ENCODE data around the gene ZNF580. TPM values are rescaled to one million over a fixed set of nuclear protein-coding genes. Genes with fewer than 3 reads are reported as not detected.

ZNF580 gene
- total and polyA plus RNA-seq, 2 experiments from 2014 or later = 10.1 to 53.8 TPM

DNA sequence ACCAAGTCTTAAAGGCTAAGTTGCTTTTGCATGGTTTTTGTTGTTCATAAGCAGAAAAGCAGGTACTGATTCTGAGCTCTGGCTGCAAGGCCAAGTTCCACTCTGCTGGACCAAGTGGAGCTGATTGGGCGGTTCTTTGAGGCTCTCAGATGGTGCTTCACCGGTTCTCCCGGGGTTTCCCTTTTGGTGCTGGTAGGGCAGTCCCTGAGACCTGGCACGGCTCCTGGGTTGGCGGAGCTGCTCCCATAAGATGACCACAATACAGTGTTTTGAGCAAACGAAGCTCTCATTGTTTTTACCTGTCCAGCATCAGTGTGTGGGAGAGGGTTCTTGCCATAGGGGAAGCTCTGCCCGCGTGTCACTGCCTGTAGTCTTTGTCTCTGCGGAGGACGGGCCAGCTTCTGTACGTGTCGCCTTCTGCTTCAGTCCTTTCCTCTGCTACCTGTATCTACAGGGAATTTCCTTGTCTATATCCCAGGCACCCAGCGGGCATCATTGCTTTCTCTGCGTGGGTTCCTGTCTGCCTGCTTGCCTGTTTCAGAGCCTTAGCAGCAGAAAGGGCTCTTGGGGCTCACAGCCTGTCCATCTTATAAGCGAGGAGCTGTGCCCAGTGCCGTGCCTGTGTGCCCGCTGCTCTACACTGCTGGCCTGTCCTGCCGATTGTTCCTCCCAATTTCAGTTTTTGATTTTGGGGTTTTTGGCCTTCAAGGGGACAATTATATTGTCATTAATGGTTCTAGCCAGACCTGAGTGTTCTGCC lies 16.4 kb downstream of the ZNF580 start:
- Histone ChIP-seq H3K79me2 (peaks cover 71% of the 10 kb centered on the region), H3K9me2 (replicated peaks; ENCODE audit: insufficient read depth) (no peaks in the 10 kb centered on the region), H3K27me3 (no peaks in the 10 kb centered on the region), H3K36me3 (replicated peaks; ENCODE audit: insufficient read depth, low read depth) (no peaks in the 10 kb centered on the region), H4K20me1 (ENCODE audit: insufficient read depth, poor library complexity, severe bottlenecking) (peaks cover 62% of the 10 kb centered on the region), H3K27ac (no peak overlapping the region), H3K4me3 (peak overlapping the region; percentile 54), H3K9me3 (ENCODE audit: low read depth) (no peaks in the 10 kb centered on the region), H2AFZ (no peak overlapping the region), H3K4me1 (ENCODE audit: insufficient read depth) (peaks cover 25% of the 10 kb centered on the region), H3K4me2 (peak overlapping the region; percentile 94)
- no peak for DNase-seq (ENCODE audit: low spot score)
- 76% methylated on average over 18 of the region's 18 CpGs for WGBS (ENCODE audit: low lambda C conversion rate, missing lambda C conversion rate)
- no peak for TF ChIP-seq EZH2 (IDR thresholded peaks at IDR 0.05; ENCODE audit: borderline replicate concordance)
- no peak for TF ChIP-seq CTCF (IDR thresholded peaks at IDR 0.05; ENCODE audit: poor library complexity)
- TF ChIP-seq EZH2phosphoT487 (IDR thresholded peaks at IDR 0.05; ENCODE audit: low read depth, severe bottlenecking, unreplicated experiment) = no peak

GRCh38 chr19:55658846-55659459 lies 18.2 kb downstream of the ZNF580 start:
- TF ChIP-seq CTCF (IDR thresholded peaks at IDR 0.05; ENCODE audit: poor library complexity) (no peak), EZH2phosphoT487 (IDR thresholded peaks at IDR 0.05; ENCODE audit: low read depth, severe bottlenecking, unreplicated experiment) (no peak), EZH2 (IDR thresholded peaks at IDR 0.05; ENCODE audit: borderline replicate concordance) (no peak)
- no peak overlapping the region for H2AFZ ChIP-seq
- H3K36me3 ChIP-seq (replicated peaks; ENCODE audit: insufficient read depth, low read depth) = peaks cover 5% of the 10 kb centered on the region
- H3K27ac ChIP-seq = no peak overlapping the region
- H3K4me1 ChIP-seq (ENCODE audit: insufficient read depth) = peaks cover 25% of the 10 kb centered on the region
- 94% methylated on average over 32 of the region's 37 CpGs for WGBS (ENCODE audit: low lambda C conversion rate, missing lambda C conversion rate)
- no peaks in the 10 kb centered on the region for H3K9me2 ChIP-seq (replicated peaks; ENCODE audit: insufficient read depth)
- no peaks in the 10 kb centered on the region for H3K27me3 ChIP-seq
- no peaks in the 10 kb centered on the region for H3K9me3 ChIP-seq (ENCODE audit: low read depth)
- no peak overlapping the region for H3K4me3 ChIP-seq
- H4K20me1 ChIP-seq (ENCODE audit: insufficient read depth, poor library complexity, severe bottlenecking) = peaks cover 76% of the 10 kb centered on the region
- H3K4me2 ChIP-seq = no peak overlapping the region
- no peak for DNase-seq (ENCODE audit: low spot score)
- peaks cover 88% of the 10 kb centered on the region for H3K79me2 ChIP-seq

GRCh38 chr19:55659822-55660221 lies 19.0 kb downstream of the ZNF580 start:
- H3K27me3 ChIP-seq = no peaks in the 10 kb centered on the region
- WGBS (ENCODE audit: low lambda C conversion rate, missing lambda C conversion rate) = 93% methylated on average over 4 of the region's 9 CpGs
- H3K36me3 ChIP-seq (replicated peaks; ENCODE audit: insufficient read depth, low read depth) = peaks cover 5% of the 10 kb centered on the region

More at GRCh38 chr19:55659822-55660221, 19.0 kb downstream of the ZNF580 start:
- H3K9me2 ChIP-seq (replicated peaks; ENCODE audit: insufficient read depth) = no peaks in the 10 kb centered on the region
- H4K20me1 ChIP-seq (ENCODE audit: insufficient read depth, poor library complexity, severe bottlenecking) = peaks cover 80% of the 10 kb centered on the region
- peaks cover 95% of the 10 kb centered on the region for H3K79me2 ChIP-seq
- peaks cover 25% of the 10 kb centered on the region for H3K4me1 ChIP-seq (ENCODE audit: insufficient read depth)
- H3K27ac ChIP-seq = no peak overlapping the region
- DNase-seq (ENCODE audit: low spot score) = no peak
- no peak overlapping the region for H2AFZ ChIP-seq
- no peaks in the 10 kb centered on the region for H3K9me3 ChIP-seq (ENCODE audit: low read depth)
- TF ChIP-seq CTCF (IDR thresholded peaks at IDR 0.05; ENCODE audit: poor library complexity) (no peak), EZH2 (IDR thresholded peaks at IDR 0.05; ENCODE audit: borderline replicate concordance) (no peak), EZH2phosphoT487 (IDR thresholded peaks at IDR 0.05; ENCODE audit: low read depth, severe bottlenecking, unreplicated experiment) (no peak)
- H3K4me3 ChIP-seq = no peak overlapping the region
- H3K4me2 ChIP-seq = no peak overlapping the region
